WI38 (cell line): ENCODE data around the gene OR52M1.

Source experiments
- H3K4me3 ChIP-seq: 2 replicates; pipeline ENCODE4 v1.5.1; 2011; ENCODE audit warnings: low read depth, mild to moderate bottlenecking, control low read depth, low read length
- TF ChIP-seq, protein P1 (sequence below): IDR thresholded peaks from 2 replicates; pipeline ENCODE4 v1.5.1; 2012; ENCODE audit warnings: low read depth, mild to moderate bottlenecking, control low read depth, low read length

Gene OR52M1

DNA sequence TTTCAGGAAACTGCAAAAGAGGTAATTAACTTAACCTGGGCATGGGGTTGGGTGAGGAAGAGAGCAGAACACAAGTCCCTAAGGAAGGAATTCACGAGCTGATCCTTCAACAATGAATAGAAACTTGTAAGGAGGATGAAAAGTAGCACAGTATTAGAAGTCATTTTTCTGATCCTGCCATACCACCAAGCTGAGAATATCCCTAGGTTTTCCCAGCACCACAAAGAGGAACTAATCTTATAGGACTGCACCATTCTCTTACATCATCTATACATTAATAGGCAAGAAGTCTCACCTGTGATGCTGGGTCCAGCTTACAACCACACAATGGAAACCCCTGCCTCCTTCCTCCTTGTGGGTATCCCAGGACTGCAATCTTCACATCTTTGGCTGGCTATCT is 48.7 kb downstream of the OR52M1 start, which contains the start of gene OR52I1:
TSS of gene OR52I1 (plus strand) at position 301 of the 400 bp plus-strand sequence. CDS start at position 301, 0 bp downstream.
- TF ChIP-seq, protein P1, sequence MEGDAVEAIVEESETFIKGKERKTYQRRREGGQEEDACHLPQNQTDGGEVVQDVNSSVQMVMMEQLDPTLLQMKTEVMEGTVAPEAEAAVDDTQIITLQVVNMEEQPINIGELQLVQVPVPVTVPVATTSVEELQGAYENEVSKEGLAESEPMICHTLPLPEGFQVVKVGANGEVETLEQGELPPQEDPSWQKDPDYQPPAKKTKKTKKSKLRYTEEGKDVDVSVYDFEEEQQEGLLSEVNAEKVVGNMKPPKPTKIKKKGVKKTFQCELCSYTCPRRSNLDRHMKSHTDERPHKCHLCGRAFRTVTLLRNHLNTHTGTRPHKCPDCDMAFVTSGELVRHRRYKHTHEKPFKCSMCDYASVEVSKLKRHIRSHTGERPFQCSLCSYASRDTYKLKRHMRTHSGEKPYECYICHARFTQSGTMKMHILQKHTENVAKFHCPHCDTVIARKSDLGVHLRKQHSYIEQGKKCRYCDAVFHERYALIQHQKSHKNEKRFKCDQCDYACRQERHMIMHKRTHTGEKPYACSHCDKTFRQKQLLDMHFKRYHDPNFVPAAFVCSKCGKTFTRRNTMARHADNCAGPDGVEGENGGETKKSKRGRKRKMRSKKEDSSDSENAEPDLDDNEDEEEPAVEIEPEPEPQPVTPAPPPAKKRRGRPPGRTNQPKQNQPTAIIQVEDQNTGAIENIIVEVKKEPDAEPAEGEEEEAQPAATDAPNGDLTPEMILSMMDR, result no peak
- H3K4me3 ChIP-seq, result no peak within 1 kb of the TSS
